Activated CD4-positive, alpha-beta T cell treated with anti-CD3 and anti-CD28 coated beads for 24 hours (primary cell): ENCODE data around the gene PDE1A.

Experiments used
- DNase-seq, 2 donors: peaks; one replicate each; pipeline ENCODE4 v3.0.0-alpha.2; 2020; ENCODE audit warnings: low read depth in 2 of 2

PDE1A gene

DNA sequence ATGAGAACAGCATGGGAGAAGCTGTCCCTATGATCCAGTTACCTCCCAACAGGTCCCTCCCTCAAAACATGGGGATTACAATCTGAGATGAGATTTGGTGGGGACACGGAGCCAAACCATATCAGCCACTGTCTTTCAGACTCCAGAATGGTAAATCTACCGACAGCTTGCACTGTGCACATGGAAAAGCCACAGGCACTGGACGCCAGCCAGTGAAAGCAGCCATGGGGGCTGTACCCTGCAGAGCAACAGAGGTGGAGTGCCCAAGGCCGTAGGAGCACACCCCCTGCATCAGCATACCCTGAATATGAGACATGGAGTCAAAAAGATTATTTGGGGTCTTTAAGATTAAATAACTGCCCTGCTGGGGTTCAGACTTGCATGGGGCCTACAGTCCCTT, 218.4 kb downstream of the PDE1A start:
- DNase-seq: no peak

DNA sequence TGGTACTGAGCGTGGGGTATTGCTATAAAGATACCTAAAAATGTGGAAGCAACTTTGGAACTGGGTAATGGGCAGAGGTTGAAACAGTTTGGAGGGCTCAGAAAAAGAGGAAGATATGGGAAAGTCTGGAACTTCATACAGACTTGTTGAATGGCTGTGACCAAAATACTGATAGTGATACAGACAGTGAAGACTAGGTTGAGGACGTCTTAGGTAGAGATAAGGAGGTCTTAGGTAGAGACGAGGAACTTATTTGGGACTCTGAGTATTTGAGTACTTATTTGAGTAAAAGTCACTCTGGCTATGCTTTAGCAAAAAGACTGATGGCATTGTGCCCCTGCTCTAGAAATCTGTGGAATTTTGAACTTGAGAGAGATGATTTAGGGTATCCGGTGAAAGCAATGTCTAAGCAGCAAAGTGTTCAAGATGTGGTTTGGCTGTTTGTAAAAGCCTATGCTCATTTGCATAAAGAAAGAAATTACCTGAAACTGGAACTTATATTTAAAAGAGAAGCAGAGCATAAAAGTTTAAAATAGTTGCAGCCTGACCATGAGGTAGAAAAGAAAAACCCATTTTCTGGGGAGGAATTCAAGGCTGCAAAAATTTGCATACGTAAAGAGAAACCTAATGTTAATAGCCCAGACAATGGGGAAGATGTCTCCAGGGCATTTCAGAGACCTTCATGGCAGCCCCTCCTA, 219.6 kb downstream of the PDE1A start:
- DNase-seq: no peak

DNA sequence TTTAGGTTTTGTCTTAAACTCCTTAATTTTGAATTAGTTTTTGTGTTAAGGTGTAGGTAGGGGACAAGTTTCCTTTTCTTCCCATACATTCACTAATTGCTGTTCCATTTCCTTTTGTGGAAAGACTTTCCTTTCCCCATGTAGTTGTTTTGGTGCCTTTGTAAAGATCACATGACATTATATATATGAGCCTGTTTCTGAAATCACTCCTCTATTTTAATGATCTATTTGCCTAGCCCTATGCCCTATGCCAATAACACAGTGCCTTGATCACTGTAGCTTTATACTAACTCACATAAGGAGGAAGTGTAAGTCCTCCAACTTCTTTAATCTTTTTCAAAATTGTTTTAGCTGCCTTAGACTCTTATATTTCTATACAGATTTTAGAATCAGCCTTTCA, 229.3 kb downstream of the PDE1A start:
- DNase-seq: no peak

DNA sequence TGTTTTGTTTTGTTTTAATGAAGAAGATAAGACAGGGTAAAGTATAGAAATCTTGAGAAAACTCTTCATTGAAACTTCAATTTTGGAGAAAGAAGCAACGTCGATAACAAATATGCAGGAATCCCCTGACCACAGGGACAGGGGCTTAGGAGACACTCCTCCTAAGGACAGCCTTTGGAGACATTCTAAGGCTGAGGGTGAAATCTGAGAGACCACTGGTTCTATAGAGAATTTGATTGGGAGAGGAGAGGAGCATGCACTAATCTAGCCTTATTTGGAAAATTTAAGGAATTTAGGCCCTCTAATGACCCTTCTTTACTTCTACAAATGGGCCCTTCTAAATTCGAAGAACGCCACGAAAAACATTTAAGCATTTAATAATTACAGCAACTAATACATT, 233.5 kb downstream of the PDE1A start:
- no peak for DNase-seq

DNA sequence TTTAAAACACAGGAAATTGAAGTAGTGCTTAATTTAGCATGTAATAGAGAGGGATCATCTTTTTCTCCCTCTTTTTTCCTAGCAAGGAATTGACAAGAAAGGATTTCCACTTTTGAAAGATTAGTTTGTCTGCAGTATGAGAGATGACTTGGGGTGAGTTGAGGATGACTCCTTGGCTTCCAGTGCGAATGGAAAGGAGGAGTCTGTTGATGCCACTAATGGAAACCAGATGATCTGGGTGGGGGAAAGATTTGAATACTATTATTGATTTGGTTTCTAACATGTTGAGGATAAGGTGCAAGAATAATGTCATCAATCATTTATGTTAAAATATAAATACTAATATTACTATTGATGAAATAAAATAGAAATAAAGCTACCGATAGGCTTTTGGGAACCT, 235.8 kb downstream of the PDE1A start:
- DNase-seq: no peak

DNA sequence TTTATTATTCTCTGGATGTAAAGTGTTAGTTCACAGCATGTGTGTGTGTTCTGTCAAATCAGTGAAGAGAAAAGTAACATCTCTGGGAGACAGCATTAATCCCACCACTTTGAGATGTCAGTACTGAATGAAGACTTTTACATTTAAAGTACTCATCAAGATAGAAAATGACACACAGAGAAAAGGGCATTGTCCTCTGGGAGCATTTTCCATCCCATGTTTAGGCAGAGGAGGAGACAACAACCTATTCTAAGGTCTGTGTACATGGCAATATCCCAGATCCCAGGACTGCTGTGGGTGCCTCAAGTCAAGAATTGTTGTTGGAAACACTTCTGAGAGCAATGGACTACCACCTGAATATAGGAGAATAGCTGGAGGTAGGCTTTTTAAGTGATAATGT, 239.7 kb downstream of the PDE1A start:
- no peak for DNase-seq

DNA sequence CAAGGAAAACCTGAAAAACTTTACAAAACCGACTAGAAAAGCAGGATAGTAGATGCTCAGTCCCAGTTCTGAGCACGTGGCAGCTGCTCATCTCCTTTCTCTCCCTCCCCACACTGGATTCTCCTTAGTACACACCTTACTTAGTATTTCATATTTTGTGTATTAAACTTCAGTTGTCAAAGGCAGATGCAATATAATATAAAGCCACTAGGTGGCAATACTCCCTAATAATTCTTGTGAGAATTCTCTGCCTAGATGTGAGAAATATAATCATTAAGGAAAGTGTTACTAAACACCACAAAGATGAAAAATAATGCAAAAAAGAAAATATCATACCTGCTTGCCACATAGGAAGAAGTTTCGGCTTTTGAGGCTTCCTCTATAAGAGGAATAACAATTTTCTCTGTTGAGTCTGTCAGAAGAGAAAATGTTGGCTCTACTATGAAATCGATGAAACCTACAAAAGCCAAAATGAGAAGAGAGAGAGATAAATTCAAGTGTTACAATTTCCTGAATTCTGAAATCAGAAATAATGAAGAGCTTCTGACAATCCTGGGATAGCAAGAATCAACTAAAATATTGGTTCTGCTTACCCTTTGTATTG, 240.6 kb downstream of the PDE1A start:
- no peak for DNase-seq

DNA sequence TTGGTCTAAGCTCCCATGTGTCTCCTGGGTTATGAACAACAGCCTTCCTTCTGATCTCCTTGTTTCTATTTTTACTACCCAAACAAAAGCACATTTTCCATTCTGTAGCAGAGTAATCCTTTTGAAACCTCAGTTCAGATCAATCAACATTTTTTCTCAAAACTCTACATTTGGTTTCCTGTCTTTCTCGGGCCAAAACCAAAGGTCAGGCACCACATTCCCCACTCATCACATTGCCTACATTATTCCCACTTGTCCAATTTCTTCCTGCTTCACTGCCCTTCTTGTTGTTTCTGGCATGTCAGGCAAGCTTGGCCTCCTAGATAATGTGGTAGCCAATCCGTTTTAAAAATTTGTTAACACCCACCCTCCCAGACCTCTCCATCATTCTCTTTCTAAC, 244.4 kb downstream of the PDE1A start:
- no peak for DNase-seq

DNA sequence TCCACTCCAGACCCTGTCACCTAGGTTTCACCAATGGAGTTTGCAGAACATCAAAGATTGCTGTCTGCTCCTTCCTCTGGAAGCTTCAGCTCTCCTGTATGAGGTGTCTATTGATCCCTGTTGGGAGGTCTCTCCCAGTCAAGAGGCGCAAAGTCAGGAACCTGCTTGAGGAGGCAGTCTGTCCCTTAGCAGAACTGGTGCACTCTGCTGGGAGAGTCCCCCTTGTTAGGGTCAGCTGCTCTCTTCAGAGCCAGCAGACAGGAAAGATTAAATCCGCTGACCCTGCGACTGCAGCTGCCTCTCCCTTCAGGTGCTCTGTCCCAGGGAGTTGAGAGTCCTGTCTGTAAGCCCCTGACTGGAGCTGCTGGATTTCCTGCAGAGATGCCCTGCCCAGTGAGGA, 245.5 kb downstream of the PDE1A start:
- DNase-seq: no peak

DNA sequence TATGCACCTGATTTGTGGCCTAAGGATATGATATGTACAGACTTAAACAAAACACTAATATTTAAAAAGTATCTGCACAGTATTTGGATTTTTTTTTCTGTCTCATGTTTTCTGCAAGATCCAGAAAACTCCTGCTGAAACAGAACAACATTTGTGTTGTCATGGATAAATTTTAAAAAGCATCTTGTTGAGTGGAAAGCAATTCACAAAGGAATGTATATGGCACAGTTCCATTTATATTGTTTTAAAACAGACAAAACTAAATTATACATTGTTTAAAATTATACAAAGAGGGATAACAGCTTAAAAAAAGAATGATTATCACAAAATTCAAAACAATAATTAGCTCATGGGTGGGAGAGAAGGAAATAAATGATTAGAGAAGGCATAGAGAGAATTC, 247.7 kb downstream of the PDE1A start:
- no peak for DNase-seq

DNA sequence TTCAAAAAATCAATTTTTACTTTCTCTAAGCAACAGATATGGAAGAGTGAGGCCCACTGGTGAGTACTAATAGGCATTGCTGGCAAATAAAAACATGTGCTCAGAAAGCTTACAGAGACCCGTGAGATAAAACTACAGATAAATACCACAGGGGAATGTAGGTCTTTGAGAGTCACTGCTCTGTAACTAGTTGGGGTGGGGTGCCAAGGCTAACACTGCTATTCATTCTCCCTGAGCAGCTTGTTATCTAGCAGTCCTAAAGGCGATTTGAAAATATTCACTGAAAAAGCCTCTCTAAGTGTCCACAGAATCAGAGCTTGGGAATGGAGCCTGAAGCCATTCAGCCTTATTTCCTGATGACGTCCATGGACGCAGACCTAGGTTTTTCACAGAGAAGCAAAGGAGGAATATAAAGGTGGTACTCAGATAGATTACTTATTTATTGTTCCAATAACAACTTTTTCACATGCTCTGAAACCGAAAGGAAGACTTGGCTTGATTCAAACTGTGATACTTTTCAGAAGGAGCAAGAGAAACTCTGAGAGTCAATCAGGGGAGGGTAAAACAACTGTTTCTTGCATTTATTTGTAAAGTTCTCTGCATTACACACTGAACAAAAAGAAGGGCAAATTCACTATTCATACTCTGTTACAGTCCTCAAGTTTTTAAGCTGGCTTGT, 252.8 kb downstream of the PDE1A start:
- DNase-seq: no peak

DNA sequence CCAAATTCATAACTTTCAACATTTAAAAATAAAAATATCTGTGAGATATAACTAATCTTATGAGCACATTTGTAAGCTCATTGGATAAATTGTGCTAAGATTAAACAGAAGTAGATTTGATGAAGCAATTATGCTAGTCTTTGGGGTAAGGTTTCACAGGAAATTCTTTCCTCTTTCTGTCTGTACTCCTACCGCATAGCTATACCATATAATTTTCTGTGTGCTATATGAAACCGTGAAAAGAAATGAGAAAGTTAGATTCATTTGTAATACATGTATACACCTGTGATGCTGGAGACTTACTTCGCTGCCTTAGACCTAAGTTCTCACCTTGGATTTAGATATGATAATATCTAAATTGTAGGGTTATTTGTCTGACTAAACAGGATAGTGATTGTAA, 256.5 kb downstream of the PDE1A start:
- DNase-seq: no peak

DNA sequence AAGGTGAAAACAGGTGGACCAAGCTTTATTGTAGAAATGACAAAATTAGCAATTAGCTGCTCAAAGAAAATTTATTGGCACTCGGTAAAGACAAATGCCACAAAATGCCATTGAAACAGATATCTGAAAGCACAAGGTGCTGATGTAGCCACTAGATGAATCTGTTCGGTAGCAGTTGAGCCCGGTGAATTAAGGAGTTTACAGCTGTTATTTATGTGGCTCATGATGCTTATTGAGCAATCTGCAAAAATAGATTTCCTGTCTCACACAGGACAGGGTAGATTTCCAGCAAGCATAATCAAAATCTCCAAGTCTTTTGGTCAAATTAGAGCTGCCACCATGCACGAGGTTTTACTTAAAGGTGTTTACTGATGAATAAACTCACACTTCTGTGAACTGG, 259.0 kb downstream of the PDE1A start:
- no peak for DNase-seq

DNA sequence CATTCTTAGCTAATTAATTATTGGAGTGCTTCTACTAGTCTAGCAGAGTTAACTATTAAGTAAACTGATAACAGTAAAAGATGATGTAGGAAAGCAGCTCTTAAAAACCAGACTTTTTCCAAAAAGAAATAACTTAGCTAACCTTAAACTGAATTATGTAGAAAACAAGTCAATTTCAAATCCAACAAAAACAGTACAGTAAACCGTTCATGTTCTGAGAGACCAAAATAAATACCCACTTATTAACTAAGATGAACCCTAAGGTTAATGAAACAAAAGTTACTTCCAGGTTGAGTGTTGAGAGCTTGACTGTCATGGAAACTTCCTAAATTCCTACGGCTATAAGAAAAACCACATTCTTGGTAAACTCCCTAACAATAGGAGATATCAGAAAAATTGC, 260.0 kb downstream of the PDE1A start:
- no peak for DNase-seq

DNA sequence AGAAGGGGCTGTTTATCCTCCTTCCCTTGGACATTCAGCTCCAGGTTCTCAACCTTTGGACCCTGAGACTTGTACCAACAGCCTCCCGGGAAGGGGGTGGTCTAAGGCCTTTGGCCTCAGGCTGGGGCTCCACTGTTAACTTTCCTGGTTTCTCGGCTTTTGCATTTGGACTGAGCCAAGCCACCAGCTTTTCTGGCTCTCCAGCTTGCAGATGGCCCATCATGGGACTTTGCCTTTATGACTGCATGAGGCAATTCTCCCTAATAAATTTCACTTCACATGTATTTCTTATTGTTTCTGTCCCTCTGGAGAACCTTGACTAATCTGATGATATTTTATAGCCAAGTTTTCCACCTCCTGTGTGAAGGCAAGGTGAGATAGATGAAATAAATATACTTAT, 260.4 kb downstream of the PDE1A start:
- no peak for DNase-seq

DNA sequence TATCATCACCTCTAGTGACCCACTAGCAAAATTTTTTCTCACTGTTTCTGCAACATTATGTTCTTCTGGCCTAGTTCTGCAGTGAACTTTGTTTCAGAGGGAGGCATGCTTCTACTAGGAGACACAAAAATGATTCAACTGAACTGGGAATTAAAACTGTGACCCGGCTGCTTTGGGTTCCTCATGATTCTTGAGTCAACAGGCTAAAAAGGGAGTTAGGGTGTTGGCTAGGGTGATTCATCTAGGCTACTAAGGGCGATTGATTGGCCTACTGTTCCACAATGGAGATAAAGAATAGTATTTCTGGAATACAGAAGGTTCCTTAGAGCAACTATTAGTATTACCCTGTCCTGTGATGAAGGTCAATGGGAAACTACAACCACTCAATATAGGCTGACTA, 261.6 kb downstream of the PDE1A start:
- DNase-seq: no peak

DNA sequence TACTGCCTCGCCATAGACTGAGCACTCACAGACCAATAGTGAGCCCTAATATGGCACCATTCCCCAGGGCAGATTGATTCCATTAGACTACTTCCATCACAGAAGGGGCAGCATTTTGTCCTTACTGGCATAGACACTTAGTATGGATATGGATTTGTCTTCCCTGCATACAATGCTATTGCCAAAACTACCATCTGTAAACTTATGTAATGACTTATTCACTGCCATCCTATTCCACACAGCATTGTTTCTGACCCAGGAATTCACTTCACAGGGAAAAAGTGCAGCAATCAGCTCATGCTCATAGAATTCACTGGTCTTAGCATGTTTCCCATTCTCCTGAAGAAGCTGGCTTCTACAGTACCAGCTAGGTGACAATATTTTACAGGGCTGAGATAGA, 262.1 kb downstream of the PDE1A start:
- DNase-seq: no peak

DNA sequence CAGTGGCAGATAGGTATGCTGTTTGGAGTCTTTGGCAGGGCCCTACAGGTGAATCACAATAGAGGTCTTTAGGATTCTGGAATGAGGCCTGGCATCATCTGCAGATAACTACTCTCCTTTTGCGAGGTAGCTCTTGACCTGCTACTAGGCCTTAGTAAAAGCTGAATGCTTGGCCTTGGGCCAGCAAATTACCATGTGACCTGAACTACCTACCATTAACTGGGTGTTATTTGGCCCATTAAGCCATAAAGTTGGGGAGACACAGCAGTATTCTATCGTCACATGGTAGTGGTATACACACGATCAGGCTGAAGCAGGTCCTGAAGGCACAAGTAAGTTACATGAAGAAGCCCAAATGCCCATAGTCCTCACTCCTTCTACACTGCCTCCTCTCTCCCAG, 263.0 kb downstream of the PDE1A start:
- no peak for DNase-seq

DNA sequence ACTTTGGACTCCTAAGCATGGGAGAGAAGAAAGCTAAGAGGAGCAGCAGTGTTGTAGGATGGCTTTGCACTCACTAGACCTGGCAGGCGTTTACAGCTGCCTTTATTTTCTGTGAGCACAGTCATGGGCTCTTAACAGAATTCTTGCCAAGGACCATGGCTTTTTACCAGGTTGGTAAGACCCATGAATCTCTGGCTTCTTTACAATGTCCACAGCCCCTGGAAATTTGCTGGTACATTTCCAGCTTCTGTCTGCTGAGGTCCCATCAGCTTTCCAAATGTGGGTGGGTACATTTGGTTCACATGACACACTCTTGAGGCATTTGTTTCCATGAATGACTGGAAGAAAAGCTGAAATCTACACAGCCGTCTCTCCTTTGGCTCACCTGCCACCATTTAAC, 278.5 kb downstream of the PDE1A start:
- no peak for DNase-seq

DNA sequence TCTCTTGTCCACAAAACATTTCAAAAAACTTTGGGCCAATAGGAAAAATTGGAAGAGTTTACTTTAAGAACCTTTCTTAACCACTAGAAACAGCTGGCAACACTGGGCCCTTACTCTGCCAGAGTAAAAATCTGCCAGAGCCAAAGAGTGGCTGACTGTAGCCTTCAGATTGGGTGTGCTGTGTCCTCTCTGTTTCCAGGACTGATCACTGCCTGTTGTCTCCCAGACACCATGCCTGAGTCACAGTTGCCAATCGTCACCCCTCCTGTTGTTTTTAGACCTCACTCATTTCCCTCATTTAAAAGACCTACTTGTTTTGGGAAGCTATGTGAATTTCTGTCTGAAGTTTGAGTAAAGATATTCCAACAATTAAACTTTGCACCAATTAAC, 282.1 kb downstream of the PDE1A start:
- DNase-seq: no peak

DNA sequence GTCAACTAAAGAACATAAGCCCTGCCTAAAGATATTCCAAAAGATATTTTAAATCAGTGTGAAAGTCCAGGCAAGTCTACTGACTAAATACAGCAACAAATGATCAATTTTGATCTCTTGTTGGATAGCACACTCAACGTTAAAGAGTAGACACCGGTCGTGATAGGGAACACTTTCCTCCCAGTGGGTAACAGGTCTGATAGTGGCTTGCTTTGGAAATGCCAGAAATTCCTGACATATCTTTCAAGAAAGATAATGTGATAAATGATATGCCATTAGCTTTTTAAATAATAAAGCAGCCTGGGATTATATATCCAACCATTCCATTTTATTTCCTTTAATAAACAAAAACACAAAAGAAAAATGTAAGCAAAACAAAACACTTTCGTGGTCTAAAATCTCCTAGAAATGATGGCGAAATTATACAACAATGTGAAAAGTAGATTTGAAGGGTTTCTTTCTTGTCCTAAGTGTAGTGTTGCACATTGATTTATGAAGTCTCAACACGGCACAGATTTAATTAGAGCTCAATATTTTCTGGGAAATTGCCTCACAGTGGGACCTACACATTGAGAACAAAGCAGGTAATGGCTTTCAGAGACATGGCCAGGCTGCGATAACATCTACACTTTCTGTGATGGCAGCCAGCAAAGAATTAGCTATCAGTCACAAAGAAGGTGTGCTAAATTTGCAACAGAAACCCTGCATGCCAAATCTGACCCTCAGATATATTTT, 282.6 kb downstream of the PDE1A start:
- DNase-seq: no peak

DNA sequence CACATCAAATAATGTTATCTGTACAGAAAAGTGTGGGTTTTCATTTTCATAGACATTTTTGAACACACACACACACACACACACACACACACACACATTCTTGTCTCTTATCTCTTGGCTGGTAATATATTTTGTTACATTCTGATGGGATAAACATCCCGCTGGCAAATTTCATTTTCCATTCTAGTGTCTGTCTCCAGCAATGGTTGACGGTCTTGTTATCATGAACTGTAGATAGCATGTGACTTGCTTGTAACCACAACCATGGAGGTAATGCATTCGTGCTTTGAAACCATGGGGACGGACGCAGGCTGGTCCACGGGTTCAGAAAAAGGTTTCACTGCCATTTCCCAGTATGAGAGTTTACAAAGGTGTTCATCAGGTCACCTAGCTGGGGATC, 284.8 kb downstream of the PDE1A start:
- no peak for DNase-seq

DNA sequence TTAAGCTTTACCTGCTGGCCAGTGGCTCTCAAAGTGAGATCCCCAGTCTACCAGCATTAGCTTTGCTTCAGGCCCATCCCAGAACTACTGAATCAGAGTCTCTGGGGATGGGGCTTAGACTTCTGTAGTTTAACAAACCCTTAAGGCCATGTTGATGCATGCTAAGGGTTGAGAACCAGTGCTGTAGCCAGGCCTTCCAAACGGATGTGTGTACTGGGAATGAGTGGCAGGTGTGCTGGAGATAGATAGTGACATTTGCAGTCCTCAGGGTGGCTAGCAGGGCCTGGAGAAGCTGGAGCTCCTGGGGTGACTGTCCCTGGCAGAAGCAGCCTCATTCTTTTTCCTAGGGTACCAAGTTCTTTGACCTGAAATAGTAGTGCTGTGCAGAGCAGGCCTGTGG, 292.6 kb downstream of the PDE1A start:
- no peak for DNase-seq
